SKM-1 treated with dmso at 0.1 percent for 144 hours (cell line): ENCODE results near the gene CHRNG.
"Not testable (repeated sequence)": the region's sequence is repeated elsewhere in the genome, so short reads cannot be mapped to it uniquely, and the experiment has no call there.

Source experiments
- DNase-seq: peaks from one replicate; lab custom pipeline; 2025; ENCODE audit not compliant: unreplicated experiment; lab: John Stamatoyannopoulos, UW

Gene CHRNG

GRCh38 chr2:232526372-232526941, 13.0 kb upstream of the CHRNG start:
- no peak for DNase-seq

GRCh38 chr2:232527905-232528470, 11.5 kb upstream of the CHRNG start:
- DNase-seq, result no peak

GRCh38 chr2:232528746-232529460, 10.6 kb upstream of the CHRNG start:
- DNase-seq, result no peak

- no peak for DNase-seq
Observed at GRCh38 chr2:232529806-232530547, 9.5 kb upstream of the CHRNG start.

- no peak for DNase-seq
Observed at GRCh38 chr2:232530626-232531260, 8.7 kb upstream of the CHRNG start.

- DNase-seq, result no peak
Observed at GRCh38 chr2:232532419-232532818, 7.1 kb upstream of the CHRNG start.

GRCh38 chr2:232532821-232533220, 6.7 kb upstream of the CHRNG start:
- not testable (repeated sequence) for DNase-seq

- DNase-seq, result no peak
Observed at GRCh38 chr2:232533944-232534710, 5.4 kb upstream of the CHRNG start.

GRCh38 chr2:232534940-232535651, 4.4 kb upstream of the CHRNG start:
- DNase-seq, result no peak

- no peak for DNase-seq
Observed at GRCh38 chr2:232535761-232536530, 3.5 kb upstream of the CHRNG start.

GRCh38 chr2:232537079-232537478, 2.4 kb upstream of the CHRNG start:
- no peak for DNase-seq

GRCh38 chr2:232537499-232537898, 2.0 kb upstream of the CHRNG start:
- DNase-seq, result no peak

- DNase-seq, result peak; percentile 39
Observed at GRCh38 chr2:232538671-232539070, 821 bp upstream of the CHRNG start.

GRCh38 chr2:232540441-232541041, 1.0 kb downstream of the CHRNG start:
- DNase-seq, result no peak

- DNase-seq, result no peak
Observed at GRCh38 chr2:232541195-232541960, 1.9 kb downstream of the CHRNG start.

GRCh38 chr2:232541961-232542714, 2.6 kb downstream of the CHRNG start:
- no peak for DNase-seq

GRCh38 chr2:232542715-232543467, 3.4 kb downstream of the CHRNG start:
- no peak for DNase-seq
